ENCODE data around the gene NSFL1C. TPM values are rescaled to one million over a fixed set of nuclear protein-coding genes. Genes with fewer than 3 reads are reported as not detected.
"Not testable (repeated sequence)": the region's sequence is repeated elsewhere in the genome, so short reads cannot be mapped to it uniquely, and the experiment has no call there.

Gene NSFL1C
- 118 and 119 TPM in 2 replicates for total RNA-seq (2014; rRNA removed; shearing (Covaris generic); ENCODE audit: low replicate concordance)

GRCh38 chr20:1466211-1467081 lies at the start of gene NSFL1C:
Gene NSFL1C (minus strand): TSS chr20:1466849. CDS start chr20:1466824, 25 bp downstream.
- in situ Hi-C loops (cut with HindIII; ENCODE audit: low pct_unique_long_range_greater_than_20kb, low sequenced_read_pairs): no loop called here
- peak; percentile 94 for DNase-seq (ENCODE audit: low read depth)

DNA sequence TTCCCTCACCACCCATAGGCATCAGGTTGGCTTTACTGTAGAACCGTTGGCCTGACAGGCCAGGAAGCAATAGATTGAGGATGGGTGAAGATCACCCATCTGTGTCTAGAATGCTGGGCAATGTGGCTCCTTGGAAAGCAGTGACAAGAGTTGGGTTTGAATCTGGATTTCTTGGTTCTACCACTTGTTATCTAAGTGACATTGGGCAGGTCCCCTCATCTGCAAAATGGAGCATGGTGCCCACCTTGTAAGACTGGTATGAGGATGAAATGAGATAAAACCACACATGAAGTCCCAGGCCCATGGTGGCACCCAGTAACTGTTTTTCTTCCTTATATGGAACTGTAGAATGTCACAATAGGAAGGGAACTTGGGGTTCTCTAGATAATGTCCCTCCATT lies 47.2 kb upstream of the NSFL1C start:
- in situ Hi-C loops (cut with HindIII; ENCODE audit: low pct_unique_long_range_greater_than_20kb, low sequenced_read_pairs): no loop called here
- DNase-seq (ENCODE audit: low read depth): no peak

DNA sequence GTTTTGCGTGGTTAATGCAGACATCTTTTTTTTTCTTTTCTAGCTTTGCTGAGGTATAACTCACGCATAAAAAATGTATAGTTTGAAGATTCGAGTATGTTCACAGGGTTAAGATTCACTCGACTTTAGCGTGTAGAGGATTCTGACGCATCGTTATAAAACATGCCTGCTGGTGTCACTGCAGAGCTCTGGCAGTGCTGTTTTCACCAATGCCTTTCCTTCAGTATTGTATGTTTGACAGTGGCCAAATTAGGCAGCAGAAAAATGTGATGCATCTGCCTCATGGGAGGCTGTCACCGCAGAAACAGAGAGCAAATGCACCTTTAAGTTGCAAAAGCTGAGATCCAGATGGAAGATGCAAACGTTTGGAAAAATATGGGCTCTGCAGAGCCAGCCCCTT lies 42.6 kb upstream of the NSFL1C start:
- DNase-seq (ENCODE audit: low read depth): peak; percentile 28
- in situ Hi-C loops (cut with HindIII; ENCODE audit: low pct_unique_long_range_greater_than_20kb, low sequenced_read_pairs): no loop called here

DNA sequence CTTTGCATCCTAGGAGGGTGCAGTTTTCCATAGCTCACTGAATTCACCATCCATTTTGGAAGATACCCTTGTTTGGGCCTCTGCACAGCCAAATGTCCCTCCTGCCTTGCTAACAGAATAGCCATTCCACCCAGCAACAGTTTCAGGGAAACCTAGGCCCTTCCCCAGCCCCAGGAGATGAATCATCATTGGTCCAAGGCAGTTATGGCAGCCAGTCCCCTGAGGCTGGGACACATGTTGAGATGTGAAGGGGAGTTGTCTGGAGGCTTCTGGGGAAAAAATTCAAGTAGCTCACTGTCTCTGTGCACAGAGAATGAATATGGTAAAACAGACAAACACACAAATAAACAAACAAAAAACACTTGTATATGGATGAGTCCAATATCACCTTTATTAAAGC lies 41.9 kb upstream of the NSFL1C start:
- in situ Hi-C loops (cut with HindIII; ENCODE audit: low pct_unique_long_range_greater_than_20kb, low sequenced_read_pairs): no loop called here
- no peak for DNase-seq (ENCODE audit: low read depth)

DNA sequence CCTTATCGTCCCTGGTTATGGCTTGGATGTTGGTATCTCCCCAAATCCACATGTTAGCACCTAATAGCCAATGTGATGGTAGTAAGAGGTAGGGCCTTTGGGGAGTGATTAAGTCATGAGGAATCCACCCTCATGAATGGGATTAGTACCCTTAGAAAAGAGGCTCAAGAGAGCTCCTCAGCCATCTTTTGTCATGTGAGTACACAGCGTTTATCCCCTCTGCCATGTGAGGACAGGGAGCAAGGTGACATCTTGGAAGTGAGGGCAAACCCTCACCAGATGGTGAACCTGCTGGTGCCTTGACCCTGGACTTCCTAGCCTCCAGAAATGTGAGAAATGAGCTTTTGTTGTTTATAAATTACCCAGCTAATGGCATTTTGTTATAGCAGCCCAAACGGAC lies 40.6 kb upstream of the NSFL1C start:
- in situ Hi-C loops (cut with HindIII; ENCODE audit: low pct_unique_long_range_greater_than_20kb, low sequenced_read_pairs): no loop called here
- DNase-seq (ENCODE audit: low read depth): no peak

- DNase-seq (ENCODE audit: low read depth): no peak
- in situ Hi-C loops (cut with HindIII; ENCODE audit: low pct_unique_long_range_greater_than_20kb, low sequenced_read_pairs): no loop called here
Measured at GRCh38 chr20:1505871-1506270, 39.2 kb upstream of the NSFL1C start.

DNA sequence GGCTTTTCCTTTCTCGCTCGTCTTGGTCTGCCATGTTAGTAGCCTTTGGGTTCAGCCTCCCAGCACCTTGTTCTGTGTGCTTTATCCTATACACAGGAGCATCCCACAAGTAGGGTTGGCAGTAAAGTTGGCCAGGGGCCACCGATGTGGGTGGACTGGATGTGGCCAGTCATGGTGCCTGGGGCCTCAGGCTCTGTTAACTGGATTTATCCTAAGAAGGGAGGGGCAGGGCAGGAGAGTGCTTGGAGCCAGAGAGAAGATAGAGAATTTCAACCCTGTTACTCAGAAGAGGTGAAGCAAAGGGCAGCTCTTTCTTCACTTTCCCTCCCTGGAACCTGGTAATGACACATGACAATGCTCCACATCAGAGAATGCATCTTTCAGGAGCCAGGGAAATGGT lies 38.7 kb upstream of the NSFL1C start:
- peak; percentile 44 for DNase-seq (ENCODE audit: low read depth)
- in situ Hi-C loops (cut with HindIII; ENCODE audit: low pct_unique_long_range_greater_than_20kb, low sequenced_read_pairs): no loop called here

- in situ Hi-C loops (cut with HindIII; ENCODE audit: low pct_unique_long_range_greater_than_20kb, low sequenced_read_pairs): no loop called here
- peak; percentile 89 for DNase-seq (ENCODE audit: low read depth)
Measured at GRCh38 chr20:1503564-1504227, 37.0 kb upstream of the NSFL1C start.

GRCh38 chr20:1500496-1500895 lies 33.8 kb upstream of the NSFL1C start:
- in situ Hi-C loops (cut with HindIII; ENCODE audit: low pct_unique_long_range_greater_than_20kb, low sequenced_read_pairs): no loop called here
- DNase-seq (ENCODE audit: low read depth): no peak

GRCh38 chr20:1499528-1500420 lies 33.1 kb upstream of the NSFL1C start:
- no peak for DNase-seq (ENCODE audit: low read depth)
- in situ Hi-C loops (cut with HindIII; ENCODE audit: low pct_unique_long_range_greater_than_20kb, low sequenced_read_pairs): no loop called here

- in situ Hi-C loops (cut with HindIII; ENCODE audit: low pct_unique_long_range_greater_than_20kb, low sequenced_read_pairs); DNase-seq (ENCODE audit: low read depth): not testable (repeated sequence)
Measured at GRCh38 chr20:1497371-1497770, 30.7 kb upstream of the NSFL1C start.

- in situ Hi-C loops (cut with HindIII; ENCODE audit: low pct_unique_long_range_greater_than_20kb, low sequenced_read_pairs): no loop called here
- DNase-seq (ENCODE audit: low read depth): no peak
Measured at GRCh38 chr20:1496930-1497329, 30.3 kb upstream of the NSFL1C start.

DNA sequence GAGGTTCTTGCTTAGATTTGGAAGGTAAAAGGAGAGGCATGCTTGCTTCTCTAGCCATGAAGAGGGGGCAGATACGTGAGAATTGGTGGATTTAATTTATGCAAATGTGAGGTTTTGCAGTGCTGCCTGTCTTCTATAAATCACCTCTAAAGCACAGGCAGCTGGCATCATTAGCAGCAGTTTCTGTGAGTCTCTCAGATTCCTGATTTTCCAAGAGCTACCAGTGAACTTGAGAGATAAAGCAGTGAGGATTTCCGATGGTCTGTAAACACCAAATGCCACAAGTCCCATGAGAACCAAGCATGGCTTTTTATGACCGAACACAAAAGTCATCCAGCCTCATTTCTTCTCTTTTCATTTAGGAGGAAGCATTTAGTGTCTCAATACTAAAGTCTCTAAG lies 27.8 kb upstream of the NSFL1C start:
- DNase-seq (ENCODE audit: low read depth): no peak
- in situ Hi-C loops (cut with HindIII; ENCODE audit: low pct_unique_long_range_greater_than_20kb, low sequenced_read_pairs): no loop called here

GRCh38 chr20:1493536-1493935 lies 26.9 kb upstream of the NSFL1C start:
- in situ Hi-C loops (cut with HindIII; ENCODE audit: low pct_unique_long_range_greater_than_20kb, low sequenced_read_pairs): no loop called here
- no peak for DNase-seq (ENCODE audit: low read depth)

DNA sequence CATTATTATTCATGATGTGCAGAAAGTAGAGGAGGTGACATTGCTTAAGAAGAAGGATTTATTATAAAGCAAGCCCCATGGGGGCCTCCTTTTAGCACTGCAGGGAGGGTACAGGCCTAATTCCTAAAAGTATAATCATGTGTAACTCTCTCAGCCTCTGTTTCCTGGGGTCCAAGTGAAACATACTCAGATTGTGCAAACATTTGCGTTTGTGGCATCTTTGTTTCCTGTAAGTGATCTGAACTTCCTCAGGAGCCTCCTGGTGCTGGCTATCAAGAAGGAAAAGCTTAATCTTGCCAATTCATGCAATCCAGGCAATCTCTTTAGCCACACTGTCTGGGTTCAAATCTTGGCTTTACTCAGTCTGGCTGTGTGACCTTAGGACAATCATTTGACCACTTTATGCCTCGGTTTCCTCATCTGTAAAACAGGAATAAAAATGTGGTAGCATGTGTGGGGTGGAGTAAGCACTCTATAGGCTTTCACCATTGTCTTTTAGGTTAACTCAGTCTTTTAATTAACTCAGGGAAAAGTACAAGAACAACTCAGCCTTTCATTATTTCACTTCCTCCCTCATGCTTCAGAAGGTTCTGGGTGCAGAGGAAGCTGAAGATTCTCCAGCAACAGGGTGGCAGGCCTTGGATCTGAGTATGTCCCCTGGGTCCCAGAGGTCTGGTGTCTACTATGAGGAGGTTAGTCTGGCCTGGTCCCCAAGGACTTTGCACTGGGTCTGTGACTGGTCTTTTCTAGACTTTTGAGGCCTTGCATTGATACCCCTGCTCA lies 25.4 kb upstream of the NSFL1C start:
- DNase-seq (ENCODE audit: low read depth): no peak
- in situ Hi-C loops (cut with HindIII; ENCODE audit: low pct_unique_long_range_greater_than_20kb, low sequenced_read_pairs): no loop called here

DNA sequence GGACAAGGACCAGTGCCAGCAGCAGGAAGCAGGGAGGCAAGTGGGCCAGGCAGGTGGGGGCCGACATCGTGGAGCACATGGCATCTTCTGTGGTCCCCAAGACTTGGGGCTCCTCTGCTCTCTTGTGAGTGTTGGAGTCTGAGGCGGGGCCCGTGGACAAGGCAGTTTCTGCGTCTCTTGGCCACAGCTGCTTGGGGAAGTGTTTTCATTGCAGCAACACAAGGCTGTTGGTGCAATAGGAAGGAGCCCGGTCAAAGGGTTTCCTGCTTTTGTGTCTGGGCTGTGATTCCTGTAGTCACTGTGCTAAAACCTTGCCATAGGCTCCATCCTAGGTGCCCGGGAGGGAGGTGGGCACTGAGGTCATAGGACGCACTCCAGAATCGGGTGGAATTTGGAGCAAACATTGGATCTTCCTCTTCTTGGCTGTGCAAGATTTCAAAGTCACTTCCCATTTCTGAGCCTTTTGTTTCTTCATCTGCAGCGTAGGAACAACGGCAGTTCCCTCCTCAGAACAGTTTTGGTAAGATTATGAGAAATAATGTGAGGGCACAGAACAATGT lies 24.7 kb upstream of the NSFL1C start, which contains the start of gene SIRPB2:
Gene SIRPB2, minus strand, starts transcription at position 140 of the 560 bp plus-strand sequence. Its CDS starts 61 bp downstream, at position 79.
- in situ Hi-C loops (cut with HindIII; ENCODE audit: low pct_unique_long_range_greater_than_20kb, low sequenced_read_pairs): no loop called here
- no peak for DNase-seq (ENCODE audit: low read depth)

DNA sequence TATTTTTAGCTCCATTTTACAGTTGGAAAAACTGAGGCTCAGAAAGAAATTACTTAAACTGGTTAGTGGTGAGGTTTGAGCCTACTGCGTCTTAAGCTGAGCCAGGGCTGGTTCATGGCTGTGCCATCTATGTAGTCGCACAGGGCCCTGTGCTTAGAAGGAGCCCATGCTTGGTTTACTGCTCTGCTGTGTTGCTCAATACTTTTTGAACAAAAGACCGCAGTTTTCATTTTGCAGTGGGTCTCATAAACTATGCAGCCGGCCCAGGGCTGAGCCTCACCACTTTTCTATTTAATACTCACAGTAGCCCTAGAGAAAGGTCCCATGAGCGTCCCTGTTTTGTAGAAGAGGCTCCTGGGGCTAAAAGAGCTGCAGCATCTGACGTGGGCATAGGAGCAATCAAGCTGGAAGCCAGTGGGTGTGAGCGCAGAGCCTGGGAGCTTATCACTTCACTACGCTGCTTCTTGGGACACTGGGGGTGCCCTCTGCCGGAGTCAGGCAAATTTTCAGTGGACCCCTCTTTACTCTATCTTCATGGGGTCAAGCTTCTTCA lies 24.1 kb upstream of the NSFL1C start:
- in situ Hi-C loops (cut with HindIII; ENCODE audit: low pct_unique_long_range_greater_than_20kb, low sequenced_read_pairs): no loop called here

More for the DNA sequence above, 24.1 kb upstream of the NSFL1C start:
- no peak for DNase-seq (ENCODE audit: low read depth)
